ENCODE results near the gene AK3. TPM values are rescaled to one million over a fixed set of nuclear protein-coding genes. Genes with fewer than 3 reads are reported as not detected.
A peak's percentile ranks its signal among the peaks of the same experiment; 100 is the strongest.
"Not testable (repeated sequence)": the region's sequence is repeated elsewhere in the genome, so short reads cannot be mapped to it uniquely, and the experiment has no call there.

The AK3 gene
- total RNA-seq, 1 donor from 2014 or later = 197 TPM

- TF ChIP-seq, protein P1, sequence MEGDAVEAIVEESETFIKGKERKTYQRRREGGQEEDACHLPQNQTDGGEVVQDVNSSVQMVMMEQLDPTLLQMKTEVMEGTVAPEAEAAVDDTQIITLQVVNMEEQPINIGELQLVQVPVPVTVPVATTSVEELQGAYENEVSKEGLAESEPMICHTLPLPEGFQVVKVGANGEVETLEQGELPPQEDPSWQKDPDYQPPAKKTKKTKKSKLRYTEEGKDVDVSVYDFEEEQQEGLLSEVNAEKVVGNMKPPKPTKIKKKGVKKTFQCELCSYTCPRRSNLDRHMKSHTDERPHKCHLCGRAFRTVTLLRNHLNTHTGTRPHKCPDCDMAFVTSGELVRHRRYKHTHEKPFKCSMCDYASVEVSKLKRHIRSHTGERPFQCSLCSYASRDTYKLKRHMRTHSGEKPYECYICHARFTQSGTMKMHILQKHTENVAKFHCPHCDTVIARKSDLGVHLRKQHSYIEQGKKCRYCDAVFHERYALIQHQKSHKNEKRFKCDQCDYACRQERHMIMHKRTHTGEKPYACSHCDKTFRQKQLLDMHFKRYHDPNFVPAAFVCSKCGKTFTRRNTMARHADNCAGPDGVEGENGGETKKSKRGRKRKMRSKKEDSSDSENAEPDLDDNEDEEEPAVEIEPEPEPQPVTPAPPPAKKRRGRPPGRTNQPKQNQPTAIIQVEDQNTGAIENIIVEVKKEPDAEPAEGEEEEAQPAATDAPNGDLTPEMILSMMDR (IDR thresholded peaks at IDR 0.05; ENCODE audit: borderline replicate concordance) = no peak
- Histone ChIP-seq H3K9me3 (replicated peaks) (no peaks in the 10 kb centered on the region), H3K36me3 (no peaks in the 10 kb centered on the region), H3K4me3 (no peak overlapping the region), H3K27ac (replicated peaks) (no peak overlapping the region), H3K27me3 (ENCODE audit: low read depth) (peaks cover 5% of the 10 kb centered on the region), H3K4me1 (no peaks in the 10 kb centered on the region)
- intact Hi-C loops (cut with micrococcal nuclease) = no loop called here
- DNase-seq = no peak
Observed at GRCh38 chr9:4781408-4781807, 40.4 kb upstream of the AK3 start.

DNA sequence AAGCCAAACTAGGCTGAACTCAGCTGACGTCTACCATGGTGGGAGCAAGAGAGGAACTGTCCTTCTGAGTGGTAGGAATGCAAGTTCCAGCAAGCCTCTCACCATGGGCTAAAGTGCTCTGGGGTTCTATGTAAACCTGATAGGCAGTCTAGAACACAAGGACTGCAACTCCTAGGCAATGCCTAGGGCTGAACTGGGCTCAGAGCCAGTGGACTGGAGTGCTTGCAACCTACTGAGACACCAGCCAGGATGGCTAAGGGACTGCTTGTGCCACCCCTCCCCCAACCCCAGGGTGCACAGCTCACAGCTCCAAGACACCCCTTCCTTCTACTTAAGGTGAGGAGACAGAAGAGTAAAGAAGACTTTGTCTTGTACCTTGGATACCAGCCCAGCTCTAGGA lies 39.6 kb upstream of the AK3 start:
- TF ChIP-seq, protein P1 (IDR thresholded peaks at IDR 0.05; ENCODE audit: borderline replicate concordance) = no peak
- Histone ChIP-seq H3K4me3 (no peak overlapping the region), H3K27me3 (ENCODE audit: low read depth) (no peaks in the 10 kb centered on the region), H3K36me3 (no peaks in the 10 kb centered on the region), H3K4me1 (no peaks in the 10 kb centered on the region), H3K9me3 (replicated peaks) (no peaks in the 10 kb centered on the region), H3K27ac (replicated peaks) (no peak overlapping the region)
- intact Hi-C loops (cut with micrococcal nuclease) = no loop called here
- no peak for DNase-seq

DNA sequence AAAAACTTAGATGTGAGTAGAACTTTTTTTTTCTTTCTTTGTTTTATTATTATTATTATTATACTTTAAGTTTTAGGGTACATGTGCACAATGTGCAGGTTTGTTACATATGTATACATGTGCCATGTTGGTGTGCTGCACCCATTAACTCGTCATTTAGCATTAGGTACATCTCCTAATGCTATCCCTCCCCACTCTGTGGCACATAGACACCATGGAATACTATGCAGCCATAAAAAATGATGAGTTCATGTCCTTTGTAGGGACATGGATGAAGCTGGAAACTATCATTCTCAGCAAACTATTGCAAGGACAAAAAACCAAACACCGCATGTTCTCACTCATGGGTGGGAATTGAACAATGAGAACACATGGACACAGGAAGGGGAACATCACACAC lies 34.0 kb upstream of the AK3 start:
- H3K27ac ChIP-seq (replicated peaks); H3K4me3 ChIP-seq; H3K36me3 ChIP-seq; intact Hi-C loops (cut with micrococcal nuclease); DNase-seq; H3K27me3 ChIP-seq (ENCODE audit: low read depth); H3K9me3 ChIP-seq (replicated peaks); H3K4me1 ChIP-seq: not testable (repeated sequence)

DNA sequence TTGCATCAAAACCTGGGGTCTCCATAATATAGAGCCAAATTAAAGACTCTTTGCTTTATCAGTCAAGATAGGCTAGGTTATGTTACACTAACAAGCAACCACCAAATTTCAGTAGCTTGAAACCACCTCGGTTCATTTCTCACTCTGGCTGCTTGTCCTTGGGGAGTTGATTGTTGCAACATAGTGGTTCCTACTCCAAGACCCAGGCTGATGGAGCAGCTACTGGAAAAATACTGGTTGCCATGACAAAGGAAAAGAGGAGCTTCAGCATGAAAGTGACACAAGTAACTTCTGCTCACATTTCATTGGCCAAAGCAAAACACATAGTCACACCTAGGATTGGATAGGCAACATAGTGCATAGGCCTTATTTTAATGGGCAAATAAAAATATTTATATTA lies 33.2 kb upstream of the AK3 start:
- H3K36me3 ChIP-seq = no peaks in the 10 kb centered on the region
- no peaks in the 10 kb centered on the region for H3K9me3 ChIP-seq (replicated peaks)
- H3K4me3 ChIP-seq = no peak overlapping the region
- no peaks in the 10 kb centered on the region for H3K4me1 ChIP-seq
- H3K27me3 ChIP-seq (ENCODE audit: low read depth) = no peaks in the 10 kb centered on the region
- intact Hi-C loops (cut with micrococcal nuclease) = no loop called here
- DNase-seq = no peak
- TF ChIP-seq, protein P1 (IDR thresholded peaks at IDR 0.05; ENCODE audit: borderline replicate concordance) = no peak
- peak overlapping the region; percentile 40 for H3K27ac ChIP-seq (replicated peaks)

DNA sequence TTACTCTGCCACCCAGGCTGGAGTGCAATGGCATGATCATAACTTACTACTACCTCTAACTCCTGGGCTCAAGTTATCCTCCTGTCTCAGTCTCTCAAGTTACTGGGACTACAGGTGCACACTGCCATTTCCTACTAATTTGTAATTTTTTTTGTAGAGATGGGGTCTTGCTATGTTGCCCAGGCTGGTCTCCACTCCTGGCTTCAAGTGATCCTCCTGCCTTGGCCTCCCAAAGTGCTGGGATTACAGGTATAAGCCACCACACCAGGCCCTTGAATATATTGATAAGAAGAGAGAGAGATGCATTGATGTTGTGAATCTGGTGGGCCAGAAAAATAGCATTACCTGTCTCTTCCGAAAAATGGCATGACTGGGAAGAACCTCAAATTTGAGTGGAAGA lies 30.8 kb upstream of the AK3 start:
- Histone ChIP-seq H3K4me1 (no peaks in the 10 kb centered on the region), H3K27ac (replicated peaks) (no peak overlapping the region), H3K27me3 (ENCODE audit: low read depth) (no peaks in the 10 kb centered on the region), H3K4me3 (no peak overlapping the region), H3K9me3 (replicated peaks) (no peaks in the 10 kb centered on the region), H3K36me3 (no peaks in the 10 kb centered on the region)
- no peak for DNase-seq
- TF ChIP-seq, protein P1 (IDR thresholded peaks at IDR 0.05; ENCODE audit: borderline replicate concordance) = no peak
- intact Hi-C loops (cut with micrococcal nuclease) = no loop called here

GRCh38 chr9:4769321-4770080 lies 28.5 kb upstream of the AK3 start:
- Histone ChIP-seq H3K4me1 (no peaks in the 10 kb centered on the region), H3K36me3 (no peaks in the 10 kb centered on the region), H3K4me3 (no peak overlapping the region), H3K27ac (replicated peaks) (no peak overlapping the region), H3K9me3 (replicated peaks) (no peaks in the 10 kb centered on the region), H3K27me3 (ENCODE audit: low read depth) (no peaks in the 10 kb centered on the region)
- TF ChIP-seq, protein P1 (IDR thresholded peaks at IDR 0.05; ENCODE audit: borderline replicate concordance) = no peak
- no peak for DNase-seq
- intact Hi-C loops (cut with micrococcal nuclease) = no loop called here
